Measurements from ENCODE around the gene TSKU. TPM values are rescaled to one million over a fixed set of nuclear protein-coding genes. Genes with fewer than 3 reads are reported as not detected.

The TSKU gene
- total and polyA plus RNA-seq, 9 of the 15 experiments (the other 6 are each of a cell fraction or from before 2014, with no cell fraction given): 0.60 to 11.9 (median 8.4) TPM

- TF ChIP-seq NFRKB (IDR thresholded peaks at IDR 0.05; ENCODE audit: low read depth) (0 out of 2 replicates have a peak, but pooled peaks have one; percentile 21), ARID1B (IDR thresholded peaks at IDR 0.05) (peak; percentile 65), NR4A1 (CRISPR knock-in tag; IDR thresholded peaks at IDR 0.05) (no peak), NR4A1 (tag; IDR thresholded peaks at IDR 0.05) (peak; percentile 36; the same call in 1 of the 2 replicates), E2F8 (IDR thresholded peaks at IDR 0.05; ENCODE audit: low read depth, partially characterized antibody) (no peak)
Measured at GRCh38 chr11:76835928-76836612, 52.9 kb downstream of the TSKU start (continued).

GRCh38 chr11:76836613-76837291 lies 53.6 kb downstream of the TSKU start:
- Histone ChIP-seq H3K4me3 (no peak overlapping the region), H3K9me1 (ENCODE audit: control insufficient read depth, insufficient read depth, low read length) (no peaks in the 10 kb centered on the region), H3K79me2 (ENCODE audit: control insufficient read depth, insufficient read depth, low read length) (no peaks in the 10 kb centered on the region), H3K9me3 (replicated peaks; ENCODE audit: control insufficient read depth, insufficient read depth, low read depth, low read length) (no peaks in the 10 kb centered on the region), H3K4me2 (ENCODE audit: insufficient read depth, low read length) (peak overlapping the region; percentile 6), H3K36me3 (ENCODE audit: control insufficient read depth, insufficient read depth, low read length) (no peaks in the 10 kb centered on the region), H2AFZ (ENCODE audit: low read depth, low read length) (peak overlapping the region; percentile 29), H3K4me1 (replicated peaks in 1 of 2; ENCODE audit: control insufficient read depth in 2 of 2, insufficient read depth in 2 of 2, low read length in 2 of 2) (peaks cover 24 to 28% of the 10 kb centered on the region in 2 experiments; a peak in 3 of 5 replicates), H3K9ac (ENCODE audit: insufficient read depth in 1 of 2, low read depth in 2 of 2, low read length in 2 of 2) (peak overlapping the region in 1 of 2 experiments; percentile 37; a peak in 1 of 4 replicates), H3K27ac (ENCODE audit: extremely low read depth, low read depth, low read length) (no peak overlapping the region), H4K20me1 (replicated peaks; ENCODE audit: control insufficient read depth, insufficient read depth, low read length) (no peaks in the 10 kb centered on the region), H3K27me3 (ENCODE audit: control insufficient read depth in 2 of 2, insufficient read depth in 2 of 2, low read length in 2 of 2) (no peaks in the 10 kb centered on the region)
- CTCF ChIA-PET (ENCODE audit: low intra/inter-chr PET ratio): interaction anchor here (1.6 to 3.9 kb wide), 2 partner anchors 83 to 103 kb away, joined by 9 to 17 read pairs; no protein-coding TSS in a partner anchor
- POLR2A ChIA-PET: interaction anchor here (0.6 to 0.9 kb wide), 2 partner anchors 18 to 93 kb away, joined by 3 read pairs; no protein-coding TSS in a partner anchor
- BruUV-seq (replicated peaks): no TSS peak
- ATAC-seq (no peak; the same call in 2 of the 3 replicates), DNase-seq (ENCODE audit: extremely low read depth in 1 of 4, low spot score in 3 of 4) (no peak), FAIRE-seq (no peak)
- intact Hi-C loops (cut with micrococcal nuclease) (loop anchor here (5.0 kb wide), 1 partner anchor 34 kb away; no protein-coding TSS in a partner anchor), in situ Hi-C loops (cut with MboI) (no loop called here)
- TF ChIP-seq ZBTB33 (CRISPR knock-in tag; IDR thresholded peaks at IDR 0.05) (no peak), CTCF (IDR thresholded peaks at IDR 0.05 in 2 of 3, conservative IDR thresholded peaks at IDR 0.05 in 1 of 3; ENCODE audit: insufficient read depth in 2 of 3, low read depth in 1 of 3, low read length in 3 of 3) (peak in 2 of 3 experiments; percentile 9 to 17; a peak in 1 of 6 replicates)
- WGBS (ENCODE audit: insufficient coverage, low coverage, missing lambda C conversion rate): 75% methylated on average over 11 of the region's 11 CpGs

Measured in K562 (cell line).